Measurements from ENCODE around the gene SERPINI1.

DNA sequence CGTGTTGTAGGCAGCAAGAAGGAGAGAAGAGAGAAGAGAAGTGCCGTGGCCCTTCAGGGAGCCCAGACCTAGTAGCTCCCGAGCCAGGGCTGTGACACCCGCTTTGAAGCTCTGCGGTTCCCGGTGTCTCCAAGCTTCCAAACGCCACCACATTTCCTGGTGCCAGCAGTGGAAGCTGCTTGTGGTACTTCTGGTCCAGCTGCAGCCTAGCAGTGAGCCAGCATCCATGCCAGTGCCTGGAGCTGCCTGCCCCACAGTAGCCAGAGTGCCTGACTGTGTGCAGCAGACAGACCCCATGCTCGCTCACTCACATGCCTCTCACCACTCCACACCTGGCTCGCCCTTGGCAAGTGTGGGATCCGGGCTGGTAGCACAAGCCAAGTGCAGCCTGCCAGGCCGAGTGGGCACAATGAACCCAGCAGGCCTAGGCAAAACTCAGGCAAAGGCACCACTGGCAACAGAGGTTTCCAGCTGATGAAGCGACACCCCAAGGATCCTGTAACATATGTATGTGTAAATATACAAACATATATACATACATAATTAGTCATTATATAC lies 85.8 kb downstream of the SERPINI1 start:
- TF ChIP-seq, protein P1, sequence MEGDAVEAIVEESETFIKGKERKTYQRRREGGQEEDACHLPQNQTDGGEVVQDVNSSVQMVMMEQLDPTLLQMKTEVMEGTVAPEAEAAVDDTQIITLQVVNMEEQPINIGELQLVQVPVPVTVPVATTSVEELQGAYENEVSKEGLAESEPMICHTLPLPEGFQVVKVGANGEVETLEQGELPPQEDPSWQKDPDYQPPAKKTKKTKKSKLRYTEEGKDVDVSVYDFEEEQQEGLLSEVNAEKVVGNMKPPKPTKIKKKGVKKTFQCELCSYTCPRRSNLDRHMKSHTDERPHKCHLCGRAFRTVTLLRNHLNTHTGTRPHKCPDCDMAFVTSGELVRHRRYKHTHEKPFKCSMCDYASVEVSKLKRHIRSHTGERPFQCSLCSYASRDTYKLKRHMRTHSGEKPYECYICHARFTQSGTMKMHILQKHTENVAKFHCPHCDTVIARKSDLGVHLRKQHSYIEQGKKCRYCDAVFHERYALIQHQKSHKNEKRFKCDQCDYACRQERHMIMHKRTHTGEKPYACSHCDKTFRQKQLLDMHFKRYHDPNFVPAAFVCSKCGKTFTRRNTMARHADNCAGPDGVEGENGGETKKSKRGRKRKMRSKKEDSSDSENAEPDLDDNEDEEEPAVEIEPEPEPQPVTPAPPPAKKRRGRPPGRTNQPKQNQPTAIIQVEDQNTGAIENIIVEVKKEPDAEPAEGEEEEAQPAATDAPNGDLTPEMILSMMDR (IDR thresholded peaks at IDR 0.05) = no peak
- no peak for TF ChIP-seq POLR2A (IDR thresholded peaks at IDR 0.05)
